Naive thymus-derived CD4-positive, alpha-beta T cell (primary cell): ENCODE results near the gene NRG4. TPM values are rescaled to one million over a fixed set of nuclear protein-coding genes. Genes with fewer than 3 reads are reported as not detected.
"Not testable (repeated sequence)": the region's sequence is repeated elsewhere in the genome, so short reads cannot be mapped to it uniquely, and the experiment has no call there.

Source experiments
- ATAC-seq: fragments of 150-1000 bp; cut with Tn5 transposase; 2 replicates; pipeline ENCODE4 v1.10.0; 2021; ENCODE audit warnings: mild to moderate bottlenecking, moderate library complexity
- CTCF ChIA-PET: fragments of 350-600 bp; sonication (Branson Sonifier 250); formaldehyde crosslinking; loops from one replicate; lab custom pipeline; 2021; ENCODE audit warnings: antibody characterized with exemption; lab: Charles Lee
- POLR2A ChIA-PET: fragments of 350-600 bp; sonication (Branson Sonifier 250); formaldehyde crosslinking; loops from one replicate; lab custom pipeline; 2021; ENCODE audit warnings: antibody characterized with exemption, inconsistent platforms; lab: Charles Lee
- DNase-seq, 9 donors: peaks; one replicate each; pipeline versions ENCODE4 v3.0.0 to v3.0.0-alpha.2; 2020 to 2022; ENCODE audit warnings: mixed read lengths in 1 of 9
- H3K27ac ChIP-seq: one replicate; pipeline ENCODE4 v1.7.0; 2013; ENCODE audit warnings: mild to moderate bottlenecking, low read depth, low read length, moderate library complexity
- H3K27me3 ChIP-seq, 2 donors: one replicate each; pipeline ENCODE4 v1.7.0; 2013; ENCODE audit warnings: low read length in 2 of 2, mild to moderate bottlenecking in 2 of 2, moderate library complexity in 2 of 2; ENCODE audit not compliant: control insufficient read depth in 2 of 2, insufficient read depth in 2 of 2
- H3K36me3 ChIP-seq, 3 experiments: 1 replicate in 2 of 3; 2 replicates in 1 of 3; pipeline ENCODE4 v1.7.0; 2013; ENCODE audit warnings: low read length in 3 of 3, mild to moderate bottlenecking in 3 of 3, moderate library complexity in 1 of 3; ENCODE audit not compliant: insufficient read depth in 3 of 3, control insufficient read depth in 2 of 3
- H3K4me1 ChIP-seq, 2 donors: one replicate each; pipeline ENCODE4 v1.7.0; 2013; ENCODE audit warnings: low read length in 2 of 2, mild to moderate bottlenecking in 2 of 2, moderate library complexity in 1 of 2; ENCODE audit not compliant: control insufficient read depth in 2 of 2, insufficient read depth in 2 of 2
- H3K4me3 ChIP-seq: 2 replicates; pipeline ENCODE4 v1.7.0; 2013; ENCODE audit warnings: mild to moderate bottlenecking, low read length
- H3K9me3 ChIP-seq, 3 experiments: 1 replicate in 2 of 3; 2 replicates in 1 of 3; pipeline ENCODE4 v1.7.0; 2013; ENCODE audit warnings: low read length in 3 of 3; ENCODE audit not compliant: control insufficient read depth in 2 of 3
- H3K27ac Mint-ChIP-seq, 9 donors: one replicate each; pipeline ENCODE4 v1.8.0; 2020 to 2022; ENCODE audit warnings: mixed read lengths in 9 of 9, mild to moderate bottlenecking in 8 of 9, moderate library complexity in 5 of 9, inconsistent platforms in 2 of 9
- H3K27me3 Mint-ChIP-seq, 5 donors: one replicate each; pipeline ENCODE4 v1.8.0; 2021 to 2022; ENCODE audit warnings: mixed read lengths in 5 of 5, mild to moderate bottlenecking in 1 of 5
- H3K36me3 Mint-ChIP-seq, 5 donors: one replicate each; pipeline ENCODE4 v1.8.0; 2020 to 2022; ENCODE audit warnings: mixed read lengths in 5 of 5, mild to moderate bottlenecking in 3 of 5, inconsistent platforms in 1 of 5
- H3K4me1 Mint-ChIP-seq, 7 donors: one replicate each; pipeline ENCODE4 v1.8.0; 2020 to 2022; ENCODE audit warnings: mixed read lengths in 7 of 7, mild to moderate bottlenecking in 3 of 7, inconsistent platforms in 1 of 7
- H3K4me3 Mint-ChIP-seq, 10 donors: one replicate each; pipeline ENCODE4 v1.8.0; 2020 to 2022; ENCODE audit warnings: mild to moderate bottlenecking in 10 of 10, mixed read lengths in 10 of 10, moderate library complexity in 6 of 10, inconsistent platforms in 2 of 10
- H3K9me3 Mint-ChIP-seq, 11 donors: one replicate each; pipeline ENCODE4 v1.8.0; 2020 to 2022; ENCODE audit warnings: mixed read lengths in 11 of 11, mild to moderate bottlenecking in 4 of 11, inconsistent platforms in 1 of 11, moderate library complexity in 1 of 11
- intact Hi-C, 2 donors: fragments of 100-400 bp; cut with micrococcal nuclease; formaldehyde crosslinking; loops; one replicate each; pipeline ENCODE4 v1.15.1; 2023
- polyA plus RNA-seq, 2 donors: library from polyadenylated mRNA; unstranded; fragments of 300-500 nt; fragmentation: Illumina TruSeq; gene quantifications; one replicate each; pipeline ENCODE4 v1.2.3, GENCODE V29; 2021
- total RNA-seq, 6 experiments: library from RNA in 5 of 6; stranded (reverse) in 5 of 6; gene quantifications; 1 replicate in 5 of 6; 2 replicates in 1 of 6; pipeline ENCODE4 v1.2.3 and lab custom pipeline; 2021 to 2026

The NRG4 gene
- total and polyA plus RNA-seq, 7 experiments from 2014 or later, result not detected

- H3K27ac ChIP-seq, ATAC-seq, POLR2A ChIA-PET, H3K9me3 Mint-ChIP-seq, H3K36me3 ChIP-seq, H3K27ac Mint-ChIP-seq, H3K4me1 ChIP-seq, DNase-seq, H3K4me1 Mint-ChIP-seq, H3K4me3 Mint-ChIP-seq, H3K36me3 Mint-ChIP-seq, H3K4me3 ChIP-seq, H3K27me3 ChIP-seq, intact Hi-C loops, H3K9me3 ChIP-seq, CTCF ChIA-PET: not testable (repeated sequence)
- peaks cover 8 to 20% (median 13%) of the 10 kb centered on the region in 5 donors for H3K27me3 Mint-ChIP-seq
Measured at GRCh38 chr15:75984706-75985105, 27.5 kb downstream of the NRG4 start.

GRCh38 chr15:75982468-75982867 lies 29.8 kb downstream of the NRG4 start:
- Histone ChIP-seq H3K36me3 (no peaks in the 10 kb centered on the region), H3K9me3 (no peaks in the 10 kb centered on the region), H3K27ac (no peak overlapping the region), H3K4me3 (no peak overlapping the region), H3K4me1 (no peaks in the 10 kb centered on the region), H3K27me3 (peaks cover 0 to 3% of the 10 kb centered on the region in 2 donors)
- intact Hi-C loops, result no loop called here
- H3K36me3 Mint-ChIP-seq, result peaks cover 0 to 4% (median 0%) of the 10 kb centered on the region in 5 donors
- ChIA-PET POLR2A (no interaction called here), CTCF (no interaction called here)
- no peaks in the 10 kb centered on the region for H3K4me1 Mint-ChIP-seq
- no peak overlapping the region for H3K4me3 Mint-ChIP-seq
- peaks cover 20 to 32% (median 25%) of the 10 kb centered on the region in 5 donors for H3K27me3 Mint-ChIP-seq
- no peak for DNase-seq
- no peak overlapping the region for H3K27ac Mint-ChIP-seq
- ATAC-seq, result no peak
- H3K9me3 Mint-ChIP-seq, result peaks cover 0 to 4% (median 0%) of the 10 kb centered on the region in 11 donors

DNA sequence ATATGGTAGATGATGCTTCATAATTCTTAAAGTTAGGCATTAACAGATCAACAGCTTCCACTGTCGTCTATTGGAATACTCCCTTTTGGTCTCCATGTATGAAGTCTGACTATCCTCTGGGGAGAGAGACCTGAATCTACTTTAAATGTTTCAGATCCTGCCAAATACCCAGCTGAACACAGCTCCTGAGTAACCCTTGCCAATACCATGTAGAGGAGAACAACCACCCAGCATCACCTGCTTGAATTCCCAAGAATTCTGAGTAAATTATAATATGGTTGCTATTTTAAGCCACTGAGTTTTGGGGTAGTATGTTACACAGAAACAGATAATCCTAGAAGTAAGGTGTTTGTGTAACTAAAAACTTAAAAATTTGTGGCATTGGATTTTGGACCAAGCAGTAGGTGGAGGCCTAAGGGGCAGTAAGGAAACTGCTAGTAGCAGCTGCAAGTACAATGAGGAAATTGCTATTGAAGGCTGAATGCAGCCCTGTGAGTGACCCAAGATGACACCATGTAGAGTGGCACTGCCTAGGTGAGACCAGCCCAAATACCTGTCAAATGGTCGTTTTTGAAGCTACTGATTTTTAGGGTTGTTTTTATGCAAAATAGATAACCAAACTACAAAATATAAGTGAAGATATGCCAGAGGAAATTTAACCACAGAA lies 30.9 kb downstream of the NRG4 start:
- Histone ChIP-seq H3K27me3 (peaks cover 0 to 3% of the 10 kb centered on the region in 2 donors), H3K4me1 (no peaks in the 10 kb centered on the region), H3K36me3 (no peaks in the 10 kb centered on the region), H3K4me3 (no peak overlapping the region), H3K27ac (no peak overlapping the region), H3K9me3 (no peaks in the 10 kb centered on the region)
- intact Hi-C loops, result no loop called here
- DNase-seq (no peak), ATAC-seq (no peak)
- peaks cover 20 to 32% (median 25%) of the 10 kb centered on the region in 5 donors for H3K27me3 Mint-ChIP-seq
- no peak overlapping the region for H3K4me3 Mint-ChIP-seq
- CTCF ChIA-PET, result no interaction called here
- H3K36me3 Mint-ChIP-seq, result peaks cover 0 to 4% (median 0%) of the 10 kb centered on the region in 5 donors
- H3K4me1 Mint-ChIP-seq, result no peaks in the 10 kb centered on the region
- POLR2A ChIA-PET, result no interaction called here
- peaks cover 0 to 4% (median 0%) of the 10 kb centered on the region in 11 donors for H3K9me3 Mint-ChIP-seq
- no peak overlapping the region for H3K27ac Mint-ChIP-seq

DNA sequence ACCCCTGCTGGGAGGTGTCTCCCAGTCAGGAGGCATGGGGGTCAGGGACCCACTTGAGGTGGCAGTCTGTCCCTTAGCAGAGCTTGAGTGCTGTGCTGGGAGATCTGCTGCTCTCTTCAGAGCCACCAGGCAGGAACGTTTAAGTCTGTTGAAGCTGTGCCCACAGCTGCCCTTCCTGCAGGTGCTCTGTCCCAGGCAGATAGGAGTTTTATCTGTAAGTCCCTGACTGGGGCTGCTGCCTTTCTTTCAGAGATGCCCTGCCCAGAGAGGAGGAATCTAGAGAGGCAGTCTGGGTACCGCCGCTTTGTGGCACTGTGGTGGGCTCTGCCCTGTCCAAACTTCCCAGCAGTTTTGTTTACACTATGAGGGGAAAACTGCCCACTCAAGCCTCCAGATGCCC lies 35.5 kb downstream of the NRG4 start:
- intact Hi-C loops, DNase-seq, H3K36me3 Mint-ChIP-seq, CTCF ChIA-PET, H3K36me3 ChIP-seq, H3K4me1 ChIP-seq, H3K9me3 ChIP-seq, H3K4me3 ChIP-seq, POLR2A ChIA-PET, H3K4me3 Mint-ChIP-seq, H3K4me1 Mint-ChIP-seq, H3K9me3 Mint-ChIP-seq, H3K27ac Mint-ChIP-seq, H3K27me3 ChIP-seq, H3K27ac ChIP-seq, ATAC-seq: not testable (repeated sequence)
- peaks cover 21 to 62% (median 25%) of the 10 kb centered on the region in 5 donors for H3K27me3 Mint-ChIP-seq

DNA sequence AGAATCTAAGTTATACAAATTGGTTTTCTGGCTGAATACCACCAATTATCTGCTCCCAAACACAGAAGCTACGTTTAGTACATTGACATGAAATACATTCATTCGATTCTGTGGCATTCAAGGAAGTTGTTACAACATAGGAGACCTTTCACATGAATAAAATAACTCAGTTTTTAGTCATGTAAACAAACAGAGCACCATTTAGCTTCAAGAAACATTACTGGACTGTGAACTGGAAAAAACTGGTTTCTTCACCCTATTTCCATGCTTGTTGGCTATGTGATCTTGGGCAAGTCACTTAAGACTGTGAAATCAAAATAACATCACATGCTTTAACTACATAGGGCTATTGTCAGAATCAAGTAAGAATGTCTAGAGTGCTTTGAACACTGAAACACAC lies 46.2 kb downstream of the NRG4 start:
- H3K27me3 ChIP-seq, result no peaks in the 10 kb centered on the region
- POLR2A ChIA-PET, result no interaction called here
- no peaks in the 10 kb centered on the region for H3K4me1 Mint-ChIP-seq
- peaks cover 0 to 10% (median 3%) of the 10 kb centered on the region in 11 donors for H3K9me3 Mint-ChIP-seq
- H3K4me3 Mint-ChIP-seq, result no peak overlapping the region
- no peaks in the 10 kb centered on the region for H3K4me1 ChIP-seq
- no peak overlapping the region for H3K4me3 ChIP-seq
- DNase-seq (no peak), ATAC-seq (no peak)
- H3K27ac Mint-ChIP-seq, result no peak overlapping the region
- peaks cover 4 to 15% (median 6%) of the 10 kb centered on the region in 5 donors for H3K27me3 Mint-ChIP-seq
- H3K27ac ChIP-seq, result no peak overlapping the region
- no peaks in the 10 kb centered on the region for H3K9me3 ChIP-seq
- H3K36me3 ChIP-seq, result no peaks in the 10 kb centered on the region
- H3K36me3 Mint-ChIP-seq, result peaks cover 0 to 4% (median 0%) of the 10 kb centered on the region in 5 donors
- intact Hi-C loops, result no loop called here
- CTCF ChIA-PET, result no interaction called here

DNA sequence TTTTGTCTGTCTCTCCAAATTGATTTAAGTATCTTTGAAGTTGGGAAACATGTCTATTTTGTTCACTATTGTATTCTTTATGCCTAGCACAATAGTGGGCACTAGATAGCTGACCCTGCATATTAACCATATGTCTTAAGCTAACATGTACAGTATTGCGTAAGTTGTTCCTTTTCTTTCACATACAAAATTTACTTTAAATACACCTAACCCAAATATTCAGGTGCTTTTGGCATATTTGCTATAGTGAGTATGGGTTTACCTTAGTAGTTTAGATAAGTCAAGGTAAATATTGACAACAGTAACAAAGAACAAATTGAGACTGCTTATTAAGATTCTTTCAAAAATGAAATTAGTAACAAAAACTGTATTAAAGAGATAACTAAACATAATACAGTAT lies 50.9 kb downstream of the NRG4 start:
- POLR2A ChIA-PET, result no interaction called here
- no peak overlapping the region for H3K4me3 ChIP-seq

GRCh38 chr15:75955720-75956119 lies 56.5 kb downstream of the NRG4 start:
- Mint-ChIP-seq H3K9me3 (no peaks in the 10 kb centered on the region), H3K27me3 (peaks cover 47 to 65% (median 59%) of the 10 kb centered on the region in 5 donors)
- no peaks in the 10 kb centered on the region for H3K36me3 ChIP-seq

More for the DNA sequence above, 50.9 kb downstream of the NRG4 start:
- no peaks in the 10 kb centered on the region for H3K36me3 ChIP-seq
- Mint-ChIP-seq H3K27ac (no peak overlapping the region), H3K4me3 (no peak overlapping the region), H3K27me3 (peaks cover 14 to 36% (median 22%) of the 10 kb centered on the region in 5 donors), H3K4me1 (no peaks in the 10 kb centered on the region), H3K36me3 (peaks cover 0 to 4% (median 0%) of the 10 kb centered on the region in 5 donors), H3K9me3 (peaks cover 0 to 10% (median 3%) of the 10 kb centered on the region in 11 donors)
- ATAC-seq, result no peak
- H3K4me1 ChIP-seq, result no peaks in the 10 kb centered on the region
- H3K9me3 ChIP-seq, result no peaks in the 10 kb centered on the region
- no peak for DNase-seq
- no peak overlapping the region for H3K27ac ChIP-seq
- intact Hi-C loops, result no loop called here
- H3K27me3 ChIP-seq, result no peaks in the 10 kb centered on the region
- CTCF ChIA-PET, result interaction anchor here (1.2 kb wide), 1 partner anchor 40 kb away, joined by 5 read pairs; no protein-coding TSS in a partner anchor

More at GRCh38 chr15:75955720-75956119, 56.5 kb downstream of the NRG4 start:
- Histone ChIP-seq H3K27ac (no peak overlapping the region), H3K4me1 (no peaks in the 10 kb centered on the region), H3K4me3 (no peak overlapping the region), H3K27me3 (no peaks in the 10 kb centered on the region), H3K9me3 (no peaks in the 10 kb centered on the region)
- Mint-ChIP-seq H3K4me1 (no peaks in the 10 kb centered on the region), H3K4me3 (no peak overlapping the region), H3K36me3 (no peaks in the 10 kb centered on the region), H3K27ac (no peak overlapping the region)
- CTCF ChIA-PET, result no interaction called here
- POLR2A ChIA-PET, result no interaction called here
- intact Hi-C loops, result no loop called here
- no peak for ATAC-seq
- DNase-seq, result no peak
